Measurements from ENCODE around the gene FBXL7.

The FBXL7 gene

DNA sequence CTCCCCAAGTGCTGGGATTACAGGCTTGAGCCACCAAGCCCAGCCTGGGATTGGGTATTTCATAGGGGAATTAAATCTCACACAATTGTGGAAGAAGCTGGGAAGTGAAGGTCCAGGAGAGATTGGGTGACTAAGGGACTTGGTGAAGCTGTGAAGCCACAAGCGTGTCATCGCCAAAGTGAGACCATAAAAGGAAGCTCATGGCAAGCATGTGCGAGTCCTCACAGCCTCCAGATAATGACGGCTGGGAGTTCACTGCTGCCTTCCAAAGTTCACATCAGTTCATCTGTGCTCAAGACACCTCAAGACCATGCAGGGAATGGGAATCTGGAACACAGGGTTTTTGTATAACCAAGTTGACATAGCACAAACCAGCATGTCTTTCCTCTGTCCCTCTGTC, 469.0 kb downstream of the FBXL7 start:
- TF ChIP-seq RAD21 (IDR thresholded peaks at IDR 0.05; ENCODE audit: low read depth) (no peak), TEAD4 (IDR thresholded peaks at IDR 0.05) (no peak), TCF12 (IDR thresholded peaks at IDR 0.05; ENCODE audit: low read depth) (no peak), CEBPB (IDR thresholded peaks at IDR 0.05) (no peak)

DNA sequence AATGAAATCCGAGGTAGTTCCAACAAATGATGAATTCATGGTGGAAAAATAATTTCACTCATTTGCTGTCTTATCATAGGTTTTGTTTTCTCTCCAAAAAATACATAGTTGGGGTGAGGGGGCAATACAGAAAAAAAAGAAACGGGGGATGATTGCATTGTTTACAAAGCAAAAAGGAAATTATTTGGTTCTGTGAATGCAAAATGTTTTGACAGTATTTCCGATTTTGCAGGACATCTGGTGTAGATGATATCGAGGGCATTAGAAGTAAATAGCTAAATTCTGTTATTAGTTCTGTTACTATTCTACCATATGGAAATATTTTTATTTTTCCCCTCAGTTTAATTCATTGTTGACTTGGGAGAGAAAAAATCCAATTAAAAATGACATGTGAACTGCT, 477.9 kb downstream of the FBXL7 start:
- TF ChIP-seq REST (IDR thresholded peaks at IDR 0.05; ENCODE audit: low read depth) (no peak), ZBTB7A (IDR thresholded peaks at IDR 0.05; ENCODE audit: low read depth) (no peak), NFIC (IDR thresholded peaks at IDR 0.05) (no peak)

DNA sequence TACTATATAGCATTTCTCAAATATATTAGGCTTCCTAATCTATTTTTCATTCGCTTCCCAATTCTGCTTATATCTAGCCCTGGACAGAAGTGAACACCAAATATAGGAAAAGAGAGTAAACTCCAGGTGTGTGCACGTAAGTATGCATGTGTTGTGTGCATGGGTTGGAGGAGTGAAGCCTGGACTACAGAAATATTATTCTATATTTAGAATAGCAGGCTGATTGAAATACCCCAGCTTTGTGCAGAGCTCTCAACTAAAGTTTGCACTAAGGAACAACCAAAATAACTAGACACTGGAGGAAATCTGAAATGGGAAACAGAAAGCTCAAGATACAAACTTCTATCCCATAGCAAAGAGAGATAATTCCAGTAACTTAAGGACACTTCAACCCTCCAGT, 480.9 kb downstream of the FBXL7 start:
- no peak for TF ChIP-seq TAF1 (IDR thresholded peaks at IDR 0.05; ENCODE audit: low read depth)
- no peak for TF ChIP-seq YY1 (IDR thresholded peaks at IDR 0.05; ENCODE audit: low read depth)
- TF ChIP-seq FOXM1 (IDR thresholded peaks at IDR 0.05; ENCODE audit: borderline replicate concordance, low read depth): no peak
- no peak for TF ChIP-seq ZBTB7A (IDR thresholded peaks at IDR 0.05; ENCODE audit: low read depth)
- TF ChIP-seq TEAD4 (IDR thresholded peaks at IDR 0.05): no peak
- TF ChIP-seq TCF12 (IDR thresholded peaks at IDR 0.05; ENCODE audit: low read depth): no peak
- no peak for TF ChIP-seq CREB1 (IDR thresholded peaks at IDR 0.05; ENCODE audit: low read depth)
- TF ChIP-seq CEBPB (IDR thresholded peaks at IDR 0.05): no peak

DNA sequence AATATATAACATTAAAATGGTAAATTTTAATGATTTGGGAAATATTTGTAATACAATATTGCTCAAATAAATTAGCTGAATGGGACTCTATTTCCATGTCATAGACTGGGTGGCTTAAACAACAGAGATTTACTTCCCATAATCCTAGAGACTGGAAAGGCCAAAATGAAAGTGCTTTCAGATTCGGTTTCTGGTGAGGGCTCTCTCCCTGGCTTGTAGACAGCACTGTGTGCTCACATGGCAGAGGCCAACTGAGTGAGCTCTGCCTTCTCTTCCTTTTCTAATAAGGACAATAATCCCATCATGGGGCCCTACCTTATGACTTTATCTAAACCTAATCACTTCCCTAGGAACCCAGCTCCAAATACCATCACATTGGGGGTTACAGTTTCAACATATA, 483.4 kb downstream of the FBXL7 start:
- TF ChIP-seq TAF1 (IDR thresholded peaks at IDR 0.05; ENCODE audit: low read depth) (no peak), TEAD4 (IDR thresholded peaks at IDR 0.05) (no peak), YY1 (IDR thresholded peaks at IDR 0.05; ENCODE audit: low read depth) (no peak), EGR1 (IDR thresholded peaks at IDR 0.05) (no peak), REST (IDR thresholded peaks at IDR 0.05; ENCODE audit: low read depth) (no peak), EP300 (IDR thresholded peaks at IDR 0.05; ENCODE audit: borderline replicate concordance) (no peak), CREB1 (IDR thresholded peaks at IDR 0.05; ENCODE audit: low read depth) (no peak)

Measured in Ishikawa (cell line).